ENCODE measurements around the gene DLGAP4. TPM values are rescaled to one million over a fixed set of nuclear protein-coding genes. Genes with fewer than 3 reads are reported as not detected.

Gene DLGAP4
- total and polyA plus RNA-seq, 4 donors: 33.2 to 150 (median 97.7) TPM

DNA sequence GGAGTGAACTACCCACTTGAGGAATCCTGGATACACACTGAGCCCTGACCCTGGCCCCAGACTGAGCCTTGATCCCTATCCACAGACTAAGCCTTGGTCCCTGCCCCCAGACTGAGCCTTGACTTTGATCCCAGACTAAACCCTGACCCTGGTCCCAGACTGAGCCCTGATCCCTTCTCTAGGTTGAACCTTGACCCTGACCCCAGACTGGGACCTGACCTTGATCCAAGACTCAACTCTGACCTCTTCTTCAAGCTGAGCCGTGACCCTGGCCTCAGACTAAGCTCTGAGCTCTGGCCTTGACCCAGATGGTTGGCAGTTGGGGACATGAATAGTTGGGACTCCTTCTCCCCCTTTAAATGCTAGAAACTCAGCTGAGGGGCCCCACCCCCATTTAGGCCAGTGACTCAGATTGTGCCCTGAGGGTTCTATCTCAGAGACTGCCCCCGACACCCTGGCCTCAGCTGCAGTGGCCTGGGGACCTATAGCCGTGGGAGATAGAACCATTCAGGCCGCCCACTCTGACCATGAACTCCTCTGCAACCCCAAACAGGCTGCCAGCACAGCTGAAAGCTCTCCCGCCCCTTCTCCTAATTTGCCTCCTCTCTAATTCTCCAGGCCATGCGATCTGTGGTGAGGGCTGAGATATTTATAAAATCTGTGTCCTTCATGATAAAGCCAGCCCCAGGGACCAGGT, 84.7 kb downstream of the DLGAP4 start:
- no peak for ATAC-seq (ENCODE audit: low FRiP score)
- Histone ChIP-seq H3K9me3 (ENCODE audit: control insufficient read depth, low read length) (no peaks in the 10 kb centered on the region), H3K27ac (ENCODE audit: low read depth in 1 of 2, low read length in 2 of 2) (no peak overlapping the region), H3K36me3 (ENCODE audit: control insufficient read depth in 1 of 2, insufficient read depth in 2 of 2, low read length in 1 of 2) (no peaks in the 10 kb centered on the region), H3K27me3 (ENCODE audit: control insufficient read depth in 1 of 2, insufficient read depth in 2 of 2, low read length in 1 of 2) (no peaks in the 10 kb centered on the region), H3K4me1 (ENCODE audit: control insufficient read depth in 1 of 2, insufficient read depth in 2 of 2, low read length in 2 of 2) (no peaks in the 10 kb centered on the region), H3K4me3 (ENCODE audit: low read length in 2 of 2) (no peak overlapping the region)
- WGBS, 2 donors: 49 to 52% methylated on average over 6 of the region's 6 CpGs
- intact Hi-C loops (cut with DNase I): no loop called here
- DNase-seq: no peak

DNA sequence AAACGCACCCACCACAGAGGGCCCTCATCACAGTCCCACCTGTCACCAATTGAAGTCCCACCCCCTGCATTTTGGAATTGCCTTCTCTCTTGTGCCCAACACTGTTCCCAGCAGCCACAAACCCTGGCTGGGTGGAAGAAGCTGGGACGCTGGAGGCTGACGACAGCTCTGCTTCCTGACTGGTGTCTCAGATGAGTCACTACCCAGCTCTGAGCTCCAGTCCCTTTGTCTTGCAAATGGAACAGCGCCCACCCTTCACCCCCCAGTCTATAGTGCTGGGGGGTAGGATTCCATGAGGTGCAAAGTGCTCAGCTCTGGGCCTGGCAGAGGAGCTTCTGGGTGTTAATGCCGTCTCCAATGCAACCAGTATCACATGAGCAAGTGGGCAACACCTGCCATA, 85.3 kb downstream of the DLGAP4 start:
- 20 to 23% methylated on average over 5 of the region's 5 CpGs for WGBS, 2 donors
- Histone ChIP-seq H3K9me3 (ENCODE audit: control insufficient read depth, low read length) (no peaks in the 10 kb centered on the region), H3K4me1 (ENCODE audit: control insufficient read depth in 1 of 2, insufficient read depth in 2 of 2, low read length in 2 of 2) (no peaks in the 10 kb centered on the region), H3K27ac (ENCODE audit: low read depth in 1 of 2, low read length in 2 of 2) (no peak overlapping the region), H3K27me3 (ENCODE audit: control insufficient read depth in 1 of 2, insufficient read depth in 2 of 2, low read length in 1 of 2) (no peaks in the 10 kb centered on the region), H3K4me3 (ENCODE audit: low read length in 2 of 2) (no peak overlapping the region), H3K36me3 (ENCODE audit: control insufficient read depth in 1 of 2, insufficient read depth in 2 of 2, low read length in 1 of 2) (no peaks in the 10 kb centered on the region)
- ATAC-seq (ENCODE audit: low FRiP score) (no peak), DNase-seq (no peak)
- intact Hi-C loops (cut with DNase I): no loop called here

- H3K27ac ChIP-seq (ENCODE audit: low read depth in 1 of 2, low read length in 2 of 2): no peak overlapping the region
- no peaks in the 10 kb centered on the region for H3K36me3 ChIP-seq (ENCODE audit: control insufficient read depth in 1 of 2, insufficient read depth in 2 of 2, low read length in 1 of 2)
- DNase-seq (no peak), ATAC-seq (ENCODE audit: low FRiP score) (no peak)
- H3K9me3 ChIP-seq (ENCODE audit: control insufficient read depth, low read length): no peaks in the 10 kb centered on the region
- no peak overlapping the region for H3K4me3 ChIP-seq (ENCODE audit: low read length in 2 of 2)
- WGBS, 2 donors: 33 to 40% methylated on average over 5 of the region's 5 CpGs
- H3K27me3 ChIP-seq (ENCODE audit: control insufficient read depth in 1 of 2, insufficient read depth in 2 of 2, low read length in 1 of 2): no peaks in the 10 kb centered on the region
- H3K4me1 ChIP-seq (ENCODE audit: control insufficient read depth in 1 of 2, insufficient read depth in 2 of 2, low read length in 2 of 2): no peaks in the 10 kb centered on the region
- intact Hi-C loops (cut with DNase I): no loop called here
Observed at GRCh38 chr20:36391955-36392354, 85.8 kb downstream of the DLGAP4 start.

- Histone ChIP-seq H3K27ac (ENCODE audit: low read depth in 1 of 2, low read length in 2 of 2) (no peak overlapping the region), H3K27me3 (ENCODE audit: control insufficient read depth in 1 of 2, insufficient read depth in 2 of 2, low read length in 1 of 2) (no peaks in the 10 kb centered on the region)
- intact Hi-C loops (cut with DNase I): no loop called here
Observed at GRCh38 chr20:36392989-36393388, 86.8 kb downstream of the DLGAP4 start.

DNA sequence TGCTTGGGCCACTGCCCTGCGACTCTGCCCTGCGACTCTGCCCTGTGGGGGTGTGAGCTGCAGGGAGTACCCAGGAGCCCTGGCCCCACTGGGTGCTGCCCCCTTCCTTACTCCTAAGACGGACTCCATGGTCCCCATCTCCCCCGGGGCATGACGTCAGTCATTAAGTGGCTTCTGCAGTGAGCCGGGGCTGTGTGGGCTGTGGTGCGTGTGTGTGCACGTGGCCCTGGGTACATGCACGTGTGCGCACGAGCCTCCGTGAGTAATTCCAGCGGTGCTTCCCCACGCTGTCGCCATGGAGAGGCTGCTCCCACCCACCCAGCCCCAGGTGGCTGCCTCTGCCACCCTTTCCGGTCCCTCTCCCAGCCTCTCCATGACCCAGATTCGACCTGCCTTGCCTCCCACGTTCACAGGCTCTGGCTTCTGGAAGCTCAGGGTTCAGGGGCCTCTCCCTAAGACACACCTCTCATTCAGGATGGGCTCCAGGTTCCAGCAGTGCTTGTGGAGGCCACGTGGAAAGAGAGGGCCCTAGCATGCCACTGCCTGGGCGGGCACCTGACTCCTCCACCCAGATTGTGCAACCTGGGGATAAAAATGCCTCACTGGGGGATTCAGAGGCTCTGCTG, 88.3 kb downstream of the DLGAP4 start:
- intact Hi-C loops (cut with DNase I): no loop called here
- no peaks in the 10 kb centered on the region for H3K27me3 ChIP-seq (ENCODE audit: control insufficient read depth in 1 of 2, insufficient read depth in 2 of 2, low read length in 1 of 2)
- H3K4me3 ChIP-seq (ENCODE audit: low read length in 2 of 2): no peak overlapping the region
- WGBS, 2 donors: 65 to 66% methylated on average over 20 of the region's 20 CpGs
- no peaks in the 10 kb centered on the region for H3K36me3 ChIP-seq (ENCODE audit: control insufficient read depth in 1 of 2, insufficient read depth in 2 of 2, low read length in 1 of 2)
- DNase-seq (no peak), ATAC-seq (ENCODE audit: low FRiP score) (no peak)
- no peaks in the 10 kb centered on the region for H3K4me1 ChIP-seq (ENCODE audit: control insufficient read depth in 1 of 2, insufficient read depth in 2 of 2, low read length in 2 of 2)
- H3K9me3 ChIP-seq (ENCODE audit: control insufficient read depth, low read length): no peaks in the 10 kb centered on the region
- H3K27ac ChIP-seq (ENCODE audit: low read depth in 1 of 2, low read length in 2 of 2): no peak overlapping the region

More at GRCh38 chr20:36392989-36393388, 86.8 kb downstream of the DLGAP4 start:
- Histone ChIP-seq H3K4me1 (ENCODE audit: control insufficient read depth in 1 of 2, insufficient read depth in 2 of 2, low read length in 2 of 2) (no peaks in the 10 kb centered on the region), H3K4me3 (ENCODE audit: low read length in 2 of 2) (no peak overlapping the region), H3K9me3 (ENCODE audit: control insufficient read depth, low read length) (no peaks in the 10 kb centered on the region), H3K36me3 (ENCODE audit: control insufficient read depth in 1 of 2, insufficient read depth in 2 of 2, low read length in 1 of 2) (no peaks in the 10 kb centered on the region)
- WGBS, 2 donors: 77 to 87% methylated on average over 3 of the region's 3 CpGs
- DNase-seq (no peak), ATAC-seq (ENCODE audit: low FRiP score) (no peak)

GRCh38 chr20:36396340-36396739, 90.2 kb downstream of the DLGAP4 start:
- no peak overlapping the region for H3K27ac ChIP-seq (ENCODE audit: low read depth in 1 of 2, low read length in 2 of 2)
- no peaks in the 10 kb centered on the region for H3K36me3 ChIP-seq (ENCODE audit: control insufficient read depth in 1 of 2, insufficient read depth in 2 of 2, low read length in 1 of 2)
- no peaks in the 10 kb centered on the region for H3K9me3 ChIP-seq (ENCODE audit: control insufficient read depth, low read length)
- no peak for DNase-seq
- 80 to 82% methylated on average over 6 of the region's 6 CpGs for WGBS, 2 donors
- intact Hi-C loops (cut with DNase I): no loop called here
- no peaks in the 10 kb centered on the region for H3K4me1 ChIP-seq (ENCODE audit: control insufficient read depth in 1 of 2, insufficient read depth in 2 of 2, low read length in 2 of 2)
- no peak overlapping the region for H3K4me3 ChIP-seq (ENCODE audit: low read length in 2 of 2)
- ATAC-seq (ENCODE audit: low FRiP score): no peak
- H3K27me3 ChIP-seq (ENCODE audit: control insufficient read depth in 1 of 2, insufficient read depth in 2 of 2, low read length in 1 of 2): no peaks in the 10 kb centered on the region

GRCh38 chr20:36396847-36397630, 90.9 kb downstream of the DLGAP4 start:
- no peak for ATAC-seq (ENCODE audit: low FRiP score)

DNA sequence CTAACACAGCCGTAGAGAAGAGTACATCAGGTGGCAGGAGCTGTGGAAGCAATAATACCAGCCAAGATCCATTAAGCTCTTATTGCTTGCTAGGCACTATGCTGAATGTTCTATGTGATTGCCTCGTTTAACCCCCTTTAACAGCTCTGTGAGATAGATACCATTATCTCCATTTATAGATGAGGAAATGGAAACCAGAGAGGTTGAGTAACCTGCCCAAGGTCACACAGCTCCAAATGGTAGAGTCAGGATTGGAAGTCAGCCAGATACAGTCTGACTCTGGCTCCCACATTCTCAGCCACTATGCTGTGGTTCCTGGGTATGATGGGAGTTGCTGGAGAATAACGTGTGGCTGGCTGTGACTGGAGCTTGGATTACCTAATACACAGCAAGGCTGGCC, 92.4 kb downstream of the DLGAP4 start:
- WGBS, 2 donors: 69 to 71% methylated on average over 3 of the region's 3 CpGs
- no peak overlapping the region for H3K4me3 ChIP-seq (ENCODE audit: low read length in 2 of 2)
- no peak for DNase-seq

More at GRCh38 chr20:36396847-36397630, 90.9 kb downstream of the DLGAP4 start:
- Histone ChIP-seq H3K9me3 (ENCODE audit: control insufficient read depth, low read length) (no peaks in the 10 kb centered on the region), H3K27me3 (ENCODE audit: control insufficient read depth in 1 of 2, insufficient read depth in 2 of 2, low read length in 1 of 2) (no peaks in the 10 kb centered on the region), H3K27ac (ENCODE audit: low read depth in 1 of 2, low read length in 2 of 2) (no peak overlapping the region), H3K4me3 (ENCODE audit: low read length in 2 of 2) (no peak overlapping the region), H3K4me1 (ENCODE audit: control insufficient read depth in 1 of 2, insufficient read depth in 2 of 2, low read length in 2 of 2) (no peaks in the 10 kb centered on the region), H3K36me3 (ENCODE audit: control insufficient read depth in 1 of 2, insufficient read depth in 2 of 2, low read length in 1 of 2) (no peaks in the 10 kb centered on the region)
- intact Hi-C loops (cut with DNase I): no loop called here
- 66 to 69% methylated on average over 8 of the region's 8 CpGs for WGBS, 2 donors
- DNase-seq: no peak

More for the DNA sequence above, 92.4 kb downstream of the DLGAP4 start:
- no peaks in the 10 kb centered on the region for H3K36me3 ChIP-seq (ENCODE audit: control insufficient read depth in 1 of 2, insufficient read depth in 2 of 2, low read length in 1 of 2)
- no peak for ATAC-seq (ENCODE audit: low FRiP score)
- H3K4me1 ChIP-seq (ENCODE audit: control insufficient read depth in 1 of 2, insufficient read depth in 2 of 2, low read length in 2 of 2): no peaks in the 10 kb centered on the region
- no peaks in the 10 kb centered on the region for H3K9me3 ChIP-seq (ENCODE audit: control insufficient read depth, low read length)
- H3K27me3 ChIP-seq (ENCODE audit: control insufficient read depth in 1 of 2, insufficient read depth in 2 of 2, low read length in 1 of 2): no peaks in the 10 kb centered on the region
- no peak overlapping the region for H3K27ac ChIP-seq (ENCODE audit: low read depth in 1 of 2, low read length in 2 of 2)
- intact Hi-C loops (cut with DNase I): no loop called here

All from aorta (tissue), 5 donors.